ENCODE measurements around the gene UGT1A8.

DNA sequence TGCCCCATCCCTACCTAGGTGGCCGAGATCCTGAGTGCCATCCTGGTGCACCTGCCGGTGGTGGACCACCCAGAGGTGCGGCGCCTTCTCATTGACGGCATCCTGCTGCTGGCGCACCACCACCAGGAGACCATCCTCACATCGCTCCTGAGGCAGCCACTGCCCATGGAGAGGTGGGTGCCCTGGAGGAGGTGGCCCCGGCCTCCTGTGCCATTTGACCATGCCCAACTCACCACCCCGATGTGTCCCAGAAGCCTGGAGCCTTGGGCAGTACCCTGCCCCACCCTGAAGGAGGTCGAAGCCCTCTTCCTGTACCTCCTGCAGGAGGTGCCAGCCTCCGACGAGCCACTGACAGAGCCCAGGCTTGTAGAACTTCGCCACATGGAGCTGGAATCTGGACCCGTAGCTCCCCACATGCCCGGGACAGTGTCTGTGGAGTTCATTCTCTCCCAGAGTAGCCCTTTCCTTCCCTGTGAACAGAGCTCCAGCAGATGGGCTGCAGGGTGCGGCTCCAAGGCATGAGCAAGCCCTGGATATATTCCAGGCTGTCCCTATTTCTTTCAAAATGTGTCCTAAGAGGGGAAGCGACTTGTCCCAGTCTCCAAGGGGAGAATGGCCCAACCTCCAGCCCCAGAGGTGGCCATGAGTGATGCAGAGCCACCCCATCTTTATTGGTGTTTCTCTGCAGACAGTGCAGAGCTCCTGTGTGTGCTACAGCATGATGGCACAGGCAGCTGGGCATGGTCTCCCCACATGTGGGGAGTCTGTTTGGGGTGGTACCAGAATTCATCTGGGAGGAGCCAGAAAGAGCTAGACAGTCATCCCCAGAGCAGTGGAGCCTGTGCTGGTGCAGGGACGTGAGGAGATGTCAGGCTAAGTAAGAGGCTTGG, 202.7 kb downstream of the UGT1A8 start:
- TF ChIP-seq, protein P1, sequence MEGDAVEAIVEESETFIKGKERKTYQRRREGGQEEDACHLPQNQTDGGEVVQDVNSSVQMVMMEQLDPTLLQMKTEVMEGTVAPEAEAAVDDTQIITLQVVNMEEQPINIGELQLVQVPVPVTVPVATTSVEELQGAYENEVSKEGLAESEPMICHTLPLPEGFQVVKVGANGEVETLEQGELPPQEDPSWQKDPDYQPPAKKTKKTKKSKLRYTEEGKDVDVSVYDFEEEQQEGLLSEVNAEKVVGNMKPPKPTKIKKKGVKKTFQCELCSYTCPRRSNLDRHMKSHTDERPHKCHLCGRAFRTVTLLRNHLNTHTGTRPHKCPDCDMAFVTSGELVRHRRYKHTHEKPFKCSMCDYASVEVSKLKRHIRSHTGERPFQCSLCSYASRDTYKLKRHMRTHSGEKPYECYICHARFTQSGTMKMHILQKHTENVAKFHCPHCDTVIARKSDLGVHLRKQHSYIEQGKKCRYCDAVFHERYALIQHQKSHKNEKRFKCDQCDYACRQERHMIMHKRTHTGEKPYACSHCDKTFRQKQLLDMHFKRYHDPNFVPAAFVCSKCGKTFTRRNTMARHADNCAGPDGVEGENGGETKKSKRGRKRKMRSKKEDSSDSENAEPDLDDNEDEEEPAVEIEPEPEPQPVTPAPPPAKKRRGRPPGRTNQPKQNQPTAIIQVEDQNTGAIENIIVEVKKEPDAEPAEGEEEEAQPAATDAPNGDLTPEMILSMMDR (conservative IDR thresholded peaks at IDR 0.05; ENCODE audit: low read length), result no peak
- TF ChIP-seq EZH2phosphoT487 (IDR thresholded peaks at IDR 0.05; ENCODE audit: borderline replicate concordance), result no peak
